ENCODE measurements around the gene FBXL14.

Gene FBXL14

GRCh38 chr12:1519642-1520041 lies 74.7 kb downstream of the FBXL14 start:
- no peak overlapping the region for H3K27ac ChIP-seq (ENCODE audit: low read depth, low read length)
- no peaks in the 10 kb centered on the region for H3K36me3 ChIP-seq (ENCODE audit: insufficient read depth, low read length)
- H3K9ac ChIP-seq (ENCODE audit: low read depth, low read length): no peak overlapping the region
- H3K27me3 ChIP-seq (ENCODE audit: insufficient read depth, low read length): peaks cover 7% of the 10 kb centered on the region
- WGBS: 73% methylated on average over 5 of the region's 5 CpGs
- peaks cover 10% of the 10 kb centered on the region; the same call in 1 of the 2 replicates for H3K9me3 ChIP-seq (ENCODE audit: insufficient read depth, low read depth, low read length)
- peaks cover 19% of the 10 kb centered on the region for H3K4me1 ChIP-seq (ENCODE audit: insufficient read depth, low read length)
- no peak overlapping the region for H3K4me3 ChIP-seq (ENCODE audit: low read length)

- no peak overlapping the region for H3K4me3 ChIP-seq (ENCODE audit: low read length)
- no peak overlapping the region for H3K27ac ChIP-seq (ENCODE audit: low read depth, low read length)
- H3K4me1 ChIP-seq (ENCODE audit: insufficient read depth, low read length): peaks cover 13% of the 10 kb centered on the region
- H3K9me3 ChIP-seq (ENCODE audit: insufficient read depth, low read depth, low read length): peaks cover 12% of the 10 kb centered on the region; the same call in 1 of the 2 replicates
- no peaks in the 10 kb centered on the region for H3K36me3 ChIP-seq (ENCODE audit: insufficient read depth, low read length)
- no peaks in the 10 kb centered on the region; the same call in 1 of the 2 replicates for H3K27me3 ChIP-seq (ENCODE audit: insufficient read depth, low read length)
- WGBS: 75% methylated on average over 29 of the region's 29 CpGs
- no peak overlapping the region for H3K9ac ChIP-seq (ENCODE audit: low read depth, low read length)
Measured at GRCh38 chr12:1518591-1519516, 75.5 kb downstream of the FBXL14 start.

GRCh38 chr12:1517734-1518525 lies 76.5 kb downstream of the FBXL14 start:
- 95% methylated on average over 7 of the region's 8 CpGs for WGBS
- H3K4me3 ChIP-seq (ENCODE audit: low read length): no peak overlapping the region
- H3K9ac ChIP-seq (ENCODE audit: low read depth, low read length): no peak overlapping the region
- peaks cover 7% of the 10 kb centered on the region; the same call in 1 of the 2 replicates for H3K4me1 ChIP-seq (ENCODE audit: insufficient read depth, low read length)
- no peaks in the 10 kb centered on the region for H3K27me3 ChIP-seq (ENCODE audit: insufficient read depth, low read length)
- H3K9me3 ChIP-seq (ENCODE audit: insufficient read depth, low read depth, low read length): peaks cover 12% of the 10 kb centered on the region; the same call in 1 of the 2 replicates
- no peak overlapping the region for H3K27ac ChIP-seq (ENCODE audit: low read depth, low read length)
- H3K36me3 ChIP-seq (ENCODE audit: insufficient read depth, low read length): no peaks in the 10 kb centered on the region

- H3K9ac ChIP-seq (ENCODE audit: low read depth, low read length): no peak overlapping the region
- no peak overlapping the region for H3K27ac ChIP-seq (ENCODE audit: low read depth, low read length)
- peaks cover 12% of the 10 kb centered on the region; the same call in 1 of the 2 replicates for H3K9me3 ChIP-seq (ENCODE audit: insufficient read depth, low read depth, low read length)
- peaks cover 7% of the 10 kb centered on the region; the same call in 1 of the 2 replicates for H3K4me1 ChIP-seq (ENCODE audit: insufficient read depth, low read length)
- 27% methylated on average over 2 of the region's 2 CpGs for WGBS
- H3K4me3 ChIP-seq (ENCODE audit: low read length): no peak overlapping the region
- no peaks in the 10 kb centered on the region for H3K36me3 ChIP-seq (ENCODE audit: insufficient read depth, low read length)
- H3K27me3 ChIP-seq (ENCODE audit: insufficient read depth, low read length): no peaks in the 10 kb centered on the region
Measured at GRCh38 chr12:1517007-1517406, 77.4 kb downstream of the FBXL14 start.
